Keratinocyte (primary cell): ENCODE measurements around the gene TOPORS.

ENCODE experiments used
- CTCF ChIP-seq, 3 experiments: IDR thresholded peaks in 1 of 3; conservative IDR thresholded peaks in 1 of 3; optimal IDR thresholded peaks in 1 of 3; 2 replicates in 2 of 3; 3 replicates in 1 of 3; pipeline versions ENCODE3 to v1.5.1; 2011; ENCODE audit warnings: low read length in 3 of 3, mild to moderate bottlenecking in 3 of 3, moderate library complexity in 2 of 3, control low read depth in 1 of 3, inconsistent platforms in 1 of 3; ENCODE audit not compliant: insufficient read depth in 2 of 3; ENCODE audit errors: extremely low read depth in 1 of 3
- EZH2 ChIP-seq: IDR thresholded peaks from one replicate; pipeline ENCODE4 v1.6.1; 2012; ENCODE audit warnings: inconsistent platforms, mild to moderate bottlenecking, low read length, moderate library complexity

- TF ChIP-seq CTCF (optimal IDR thresholded peaks at IDR 0.05 in 1 of 3, IDR thresholded peaks at IDR 0.05 in 1 of 3, conservative IDR thresholded peaks at IDR 0.05 in 1 of 3; ENCODE audit: extremely low read depth in 1 of 3, insufficient read depth in 2 of 3, low read length in 3 of 3) (no peak), EZH2 (no peak)
Observed at GRCh38 chr9:32570262-32570661, 17.9 kb upstream of the TOPORS start.
